SHP77 treated with DMSO at 0.1 percent for 48 hours (cell line): ENCODE measurements around the gene INO80.
A peak's percentile ranks its signal among the peaks of the same experiment; 100 is the strongest.

ENCODE experiments used
- DNase-seq: peaks from one replicate; lab custom pipeline; 2025; lab: John Stamatoyannopoulos, UW

INO80 gene

DNA sequence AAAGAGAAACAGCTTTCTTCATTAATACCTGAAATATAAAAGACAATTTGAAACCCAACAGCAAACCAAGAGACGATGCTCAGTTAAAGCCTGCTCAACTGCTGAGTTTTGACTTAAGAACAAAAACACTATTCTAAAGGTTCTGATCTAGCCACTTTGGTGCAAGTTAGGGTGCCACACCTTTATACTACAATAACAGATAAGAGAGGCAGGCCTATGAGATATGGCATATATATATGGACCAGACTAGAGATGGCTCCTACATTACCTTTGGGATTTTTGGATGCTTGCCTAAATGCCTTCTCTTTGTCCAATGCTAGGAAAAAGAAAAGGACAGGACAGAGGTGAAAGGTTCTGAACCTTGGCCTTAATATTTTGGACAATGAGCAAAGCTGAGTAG is 68.6 kb downstream of the INO80 start:
- no peak for DNase-seq

GRCh38 chr15:41043276-41043951 is 72.7 kb downstream of the INO80 start:
- no peak for DNase-seq

DNA sequence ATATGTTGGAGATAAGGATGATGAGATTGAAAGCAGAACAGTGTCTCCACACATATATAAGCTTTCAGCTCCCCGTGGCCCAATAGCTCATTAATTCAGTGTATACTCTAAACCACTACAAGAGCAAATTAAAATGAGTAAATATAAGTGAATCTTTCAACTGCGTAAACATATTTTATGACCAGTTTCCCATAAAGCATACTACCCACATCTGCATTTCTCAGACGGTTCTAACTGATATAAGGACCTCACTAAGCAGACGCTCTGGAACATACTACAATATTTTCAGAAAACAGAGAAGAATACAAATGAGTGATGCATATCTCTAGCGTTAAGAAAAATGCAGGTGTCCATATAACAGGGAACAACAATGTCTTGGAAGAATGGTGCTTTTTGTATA is 73.2 kb downstream of the INO80 start:
- DNase-seq = no peak

- DNase-seq = no peak
Measured at GRCh38 chr15:41039121-41039520, 77.0 kb downstream of the INO80 start.

GRCh38 chr15:41032079-41032328 is 84.1 kb downstream of the INO80 start:
- DNase-seq = no peak

- DNase-seq = no peak
Measured at GRCh38 chr15:41031232-41032078, 84.6 kb downstream of the INO80 start.

- DNase-seq = no peak
Measured at GRCh38 chr15:41028853-41029252, 87.2 kb downstream of the INO80 start.

GRCh38 chr15:41025393-41025792 is 90.7 kb downstream of the INO80 start:
- no peak for DNase-seq

DNA sequence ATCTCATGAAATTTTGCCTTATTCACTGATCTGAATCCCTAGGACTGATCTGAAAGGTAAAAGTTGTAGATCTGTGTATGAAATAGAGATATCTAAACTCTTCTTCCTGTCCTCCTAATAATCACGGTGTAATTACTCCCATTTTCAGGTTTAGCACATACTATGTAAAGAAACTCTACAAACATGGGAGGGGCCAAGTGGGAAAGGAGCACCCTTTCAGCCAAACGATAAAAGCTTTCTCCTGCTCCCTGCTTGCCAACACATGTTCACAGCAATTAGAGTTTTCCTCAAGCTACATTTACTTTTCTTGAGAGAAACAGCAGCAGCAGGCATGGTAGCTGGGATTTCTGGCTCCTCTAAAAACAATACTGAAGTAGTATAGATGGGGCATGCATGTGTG is 91.2 kb downstream of the INO80 start:
- no peak for DNase-seq

DNA sequence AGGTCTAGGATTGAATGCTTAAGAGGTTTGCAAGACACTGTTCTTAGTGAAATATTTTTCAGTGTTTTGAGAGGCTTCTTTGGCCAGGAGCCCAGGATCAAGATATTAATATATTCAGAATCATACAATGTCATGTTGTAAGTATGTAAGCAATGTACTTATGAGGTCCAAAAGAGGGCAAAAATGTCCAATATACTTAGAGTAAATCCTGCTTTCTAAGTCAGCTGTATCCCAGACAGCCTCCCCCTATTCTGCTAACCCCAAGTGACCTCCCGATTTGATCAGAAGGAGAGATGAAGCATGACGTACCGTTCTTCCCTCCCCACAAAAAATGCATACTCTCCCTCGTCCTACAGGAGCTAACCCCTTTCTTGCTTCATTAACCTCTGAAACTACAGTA is 91.9 kb downstream of the INO80 start:
- DNase-seq = no peak

DNA sequence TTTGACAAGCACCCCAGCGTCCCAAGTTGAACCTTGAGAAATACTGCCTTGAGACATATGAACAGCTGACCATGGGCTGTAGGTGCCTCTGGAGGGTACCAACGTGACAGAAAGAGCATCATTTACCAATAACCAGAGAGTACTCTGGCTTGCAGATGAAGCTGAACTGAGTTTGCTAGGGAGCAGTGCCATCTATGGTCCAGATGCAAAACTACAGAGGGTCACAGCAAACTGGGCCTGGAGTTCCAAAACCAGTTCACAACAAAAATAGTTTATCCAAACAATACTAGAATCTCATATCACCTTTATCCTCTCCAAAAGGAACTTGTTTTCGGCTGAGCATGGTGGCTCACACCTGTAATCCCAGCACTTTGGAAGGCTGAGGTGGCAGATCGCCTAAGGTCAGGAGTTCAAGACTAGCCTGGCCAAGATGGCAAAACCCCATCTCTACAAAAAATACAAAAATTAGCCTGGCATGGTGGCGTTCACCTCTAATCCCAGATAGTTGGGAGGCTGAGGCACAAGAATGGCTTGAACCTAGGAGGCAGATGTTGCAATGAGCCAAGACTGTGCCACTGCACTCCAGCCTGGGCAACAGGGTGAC is 93.5 kb downstream of the INO80 start:
- DNase-seq = peak; percentile 41

- DNase-seq = no peak
Measured at GRCh38 chr15:41020829-41021228, 95.3 kb downstream of the INO80 start.

DNA sequence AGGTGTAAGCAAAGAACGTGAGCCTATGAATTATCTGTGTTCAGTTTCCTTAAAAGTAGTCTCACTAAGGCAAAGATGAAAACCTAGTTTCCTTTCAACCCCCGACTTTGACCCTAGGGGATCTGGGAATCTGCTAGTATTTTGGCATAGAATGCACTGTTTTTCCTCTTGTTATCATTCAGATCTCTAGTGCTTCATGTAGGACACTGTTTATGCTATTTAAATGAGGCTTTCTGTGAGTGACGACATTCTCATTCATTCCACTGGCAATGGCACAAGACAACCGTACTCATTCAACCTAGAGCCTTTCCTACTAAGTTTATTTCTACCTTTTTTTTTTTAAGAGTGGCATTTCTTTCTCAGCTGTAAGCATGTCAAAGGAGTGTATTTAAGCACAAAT is 95.8 kb downstream of the INO80 start:
- no peak for DNase-seq

DNA sequence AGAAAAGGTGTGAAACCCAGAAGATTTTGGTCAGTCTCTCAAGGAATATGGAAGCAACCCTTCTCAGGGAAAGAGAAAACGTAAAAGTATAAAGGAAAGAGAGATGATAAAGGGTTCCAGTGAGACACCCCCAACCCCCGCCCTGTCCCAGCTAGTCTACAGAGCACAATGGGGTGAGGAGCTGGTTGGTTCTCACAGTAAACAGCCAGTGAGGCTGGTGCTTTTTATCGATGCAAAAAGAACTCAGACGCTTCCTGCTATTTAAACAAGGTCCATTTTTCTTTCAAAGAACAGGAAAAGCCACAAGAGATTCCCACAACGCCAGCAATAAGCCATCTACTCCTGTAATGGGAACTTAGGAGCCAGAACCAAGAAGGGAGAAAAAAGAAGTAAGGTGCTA is 96.9 kb downstream of the INO80 start:
- no peak for DNase-seq

- no peak for DNase-seq
Measured at GRCh38 chr15:41018534-41018933, 97.5 kb downstream of the INO80 start.

GRCh38 chr15:41017066-41017735 is 98.9 kb downstream of the INO80 start:
- DNase-seq = no peak

DNA sequence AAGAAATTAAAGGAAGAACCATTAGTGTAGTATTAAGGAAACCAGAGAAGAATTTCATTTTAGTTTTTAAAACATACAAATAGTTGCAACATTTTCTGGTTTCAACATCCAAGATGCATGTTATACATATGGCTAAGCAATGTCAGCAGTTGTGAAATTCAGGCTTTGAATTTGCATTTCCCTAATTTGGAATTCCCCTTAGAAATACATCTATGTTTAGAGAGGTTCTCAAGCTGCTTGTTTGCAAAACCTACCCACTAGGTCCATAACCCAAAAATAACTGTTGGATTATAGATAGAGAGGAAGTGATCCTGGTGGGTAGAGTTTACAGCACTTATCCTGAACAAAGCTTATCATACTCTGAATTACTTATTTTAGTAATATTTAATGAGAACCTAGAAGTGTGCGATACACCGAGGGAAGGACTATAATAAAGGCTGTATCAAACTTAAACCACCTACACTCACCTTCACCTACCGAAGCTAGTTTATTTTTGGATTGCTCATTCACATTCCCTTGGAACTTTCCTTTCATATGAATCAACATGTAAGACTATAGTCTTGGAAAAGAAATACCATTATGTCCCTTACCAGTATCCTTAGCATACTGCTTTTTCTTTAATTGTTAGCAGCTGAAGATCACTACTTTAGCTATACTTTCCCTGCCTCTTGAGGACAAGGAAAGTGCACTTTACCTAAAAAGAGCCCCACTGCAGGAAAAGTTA is 102.2 kb downstream of the INO80 start:
- no peak for DNase-seq

GRCh38 chr15:41011055-41011815 is 104.8 kb downstream of the INO80 start:
- no peak for DNase-seq

DNA sequence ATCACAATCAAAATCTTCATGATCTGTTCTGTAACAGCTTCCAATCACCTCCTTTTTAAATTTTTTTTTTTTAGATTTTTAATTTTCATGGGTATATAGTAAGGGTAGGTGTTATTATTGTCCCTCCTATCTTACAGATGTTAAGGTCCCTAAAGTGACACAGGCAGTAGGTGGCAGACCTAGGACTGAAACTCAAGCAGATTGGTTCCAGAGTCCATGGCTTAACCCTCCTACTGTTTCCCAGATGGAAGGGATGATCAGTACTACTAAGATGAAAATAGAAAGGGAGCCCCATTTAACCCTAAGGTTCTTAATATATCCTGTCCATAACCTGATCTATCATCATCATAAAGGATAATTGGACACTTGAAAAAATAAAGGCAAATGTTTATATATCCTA is 105.7 kb downstream of the INO80 start:
- DNase-seq = no peak

DNA sequence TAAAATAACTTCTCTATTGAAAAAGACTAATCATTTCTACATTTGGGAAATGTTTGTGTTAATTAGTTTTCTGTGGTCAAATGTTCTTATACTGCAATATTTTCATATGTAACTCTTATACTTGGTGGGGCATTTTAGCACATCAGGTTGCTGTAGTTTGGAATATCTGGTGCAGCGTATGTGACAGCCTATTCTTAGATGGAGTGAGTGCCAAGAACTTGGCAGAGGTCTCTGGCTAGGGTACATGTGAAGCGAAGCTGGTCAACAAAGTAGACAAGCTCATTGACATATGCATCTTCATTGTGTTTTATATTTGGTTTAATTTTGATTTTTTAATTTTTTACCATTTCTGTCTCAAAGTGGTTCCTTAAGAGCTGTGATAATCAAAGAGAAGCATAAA is 109.6 kb downstream of the INO80 start:
- no peak for DNase-seq

DNA sequence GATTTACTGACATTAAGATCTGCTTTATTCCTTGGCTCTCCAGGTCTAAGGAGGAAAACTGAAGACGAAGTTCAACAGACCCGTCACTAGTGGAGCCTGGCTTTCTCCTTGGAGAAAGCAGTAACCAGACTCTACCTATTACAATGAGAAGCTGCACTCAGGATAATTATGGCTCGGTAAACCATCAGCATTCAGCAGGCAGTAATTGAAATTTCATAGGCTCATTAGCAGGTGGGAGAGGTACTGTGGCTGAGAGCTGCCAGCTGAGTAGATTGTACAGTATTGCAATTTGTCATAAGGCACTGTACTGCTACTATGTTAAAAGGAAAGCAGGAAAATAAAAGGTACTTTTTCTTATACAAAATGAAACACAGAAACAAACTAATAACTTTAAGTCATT is 111.6 kb downstream of the INO80 start:
- no peak for DNase-seq
